Erythroblast (primary cell): ENCODE results near the gene EFHC2.

Experiments used
- GATA1 ChIP-seq: IDR thresholded peaks from 2 replicates; pipeline ENCODE4 v1.6.1; 2011; ENCODE audit warnings: low read depth, mild to moderate bottlenecking, control low read depth, low read length, moderate library complexity
- POLR2A ChIP-seq: IDR thresholded peaks from 2 replicates; pipeline ENCODE4 v1.6.1; 2011; ENCODE audit warnings: mild to moderate bottlenecking, low read length

DNA sequence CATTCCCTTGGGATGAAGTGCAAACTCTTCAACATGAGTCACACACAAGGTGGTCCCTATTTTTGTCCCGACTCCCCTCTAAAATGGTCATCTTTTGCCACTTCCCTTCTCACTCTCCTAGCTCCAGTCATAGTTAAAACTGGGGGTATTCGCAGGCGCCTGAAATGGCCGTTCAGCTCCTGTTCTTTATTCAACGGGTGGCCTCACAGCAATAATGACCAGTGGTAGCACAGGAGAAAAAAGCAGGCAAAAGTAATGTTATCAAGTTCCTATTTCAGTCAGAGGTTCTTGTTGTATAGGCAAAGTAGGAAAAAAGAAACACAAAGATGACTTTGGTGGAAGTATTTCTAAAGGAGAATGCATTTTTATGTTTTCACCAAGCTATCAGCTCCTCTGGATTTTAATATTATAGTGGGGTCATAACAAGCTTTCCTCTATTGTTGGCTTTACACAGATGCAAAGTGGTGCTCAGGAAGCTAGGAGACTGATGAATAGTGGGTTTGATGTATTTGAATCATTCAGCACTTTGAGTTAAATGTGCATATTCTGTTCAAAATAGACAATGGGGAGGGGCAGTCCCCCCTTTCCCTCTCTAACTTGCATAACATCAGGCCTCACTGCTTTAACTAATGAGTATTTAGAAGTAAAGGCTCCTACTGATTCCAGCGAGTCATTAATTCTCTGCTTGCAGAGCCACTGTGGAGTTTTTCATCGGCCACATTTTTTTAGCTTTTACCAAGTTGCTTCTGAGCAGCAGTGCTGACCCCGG, 199.1 kb downstream of the EFHC2 start:
- no peak for TF ChIP-seq POLR2A
- TF ChIP-seq GATA1 = no peak
